Measurements from ENCODE around the gene KLHDC7B. TPM values are rescaled to one million over a fixed set of nuclear protein-coding genes. Genes with fewer than 3 reads are reported as not detected.
A peak's percentile ranks its signal among the peaks of the same experiment; 100 is the strongest.

KLHDC7B gene
- total RNA-seq, 1 donor from 2014 or later, result 5.2 TPM

DNA sequence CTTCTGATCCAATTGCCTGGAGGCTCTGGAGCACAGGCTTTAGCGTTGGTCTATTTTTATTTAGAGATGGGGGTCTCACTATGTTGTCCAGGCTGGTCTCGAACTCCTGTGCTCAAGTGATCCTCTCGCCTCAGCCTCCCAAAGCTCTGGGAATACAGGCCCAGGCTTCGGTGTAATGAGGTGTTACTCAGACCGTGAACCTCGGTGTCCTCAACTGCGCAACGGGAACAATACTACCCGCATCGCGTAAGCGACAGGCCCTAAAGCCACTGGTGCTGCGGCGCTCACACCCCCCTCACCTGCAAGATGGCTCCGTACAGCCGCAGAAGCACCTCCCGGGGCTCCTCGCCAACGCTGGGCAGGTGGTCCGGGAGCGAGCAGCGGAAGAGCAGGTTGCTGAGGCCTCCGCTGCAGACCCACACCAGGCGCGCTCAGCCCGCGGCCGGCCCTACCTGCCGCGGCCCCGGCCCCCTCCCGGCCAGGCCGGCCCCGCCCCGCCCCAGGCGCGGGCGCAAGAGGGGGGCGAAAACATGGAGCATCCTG lies 36.3 kb downstream of the KLHDC7B start:
- Mint-ChIP-seq H3K4me3 (peak overlapping the region; percentile 87), H3K27ac (peak overlapping the region; percentile 84), H3K36me3 (ENCODE audit: low read depth) (peaks cover 16% of the 10 kb centered on the region), H3K9me3 (no peaks in the 10 kb centered on the region), H3K4me1 (peaks cover 28% of the 10 kb centered on the region), H3K27me3 (no peaks in the 10 kb centered on the region)
- ATAC-seq (ENCODE audit: low read depth) (no peak), DNase-seq (no peak)
- ChIA-PET POLR2A (interaction anchor here (0.7 to 3.6 kb wide), 17 partner anchors 13 to 266 kb away, joined by 3 to 101 read pairs (median 7); partner anchors contain the start of genes KLHDC7B, LMF2, NCAPH2 and SCO2), CTCF (interaction anchor here (1.7 kb wide), 1 partner anchor 56 kb away, joined by 9 read pairs; the partner anchor contains the start of gene SCO2)
- intact Hi-C loops (cut with micrococcal nuclease), result loop anchor here (1.0 to 2.0 kb wide), 9 partner anchors 19 to 239 kb away; partner anchors contain the start of genes ARSA, MAPK8IP2, NCAPH2 and PPP6R2
- TF ChIP-seq, protein P1, sequence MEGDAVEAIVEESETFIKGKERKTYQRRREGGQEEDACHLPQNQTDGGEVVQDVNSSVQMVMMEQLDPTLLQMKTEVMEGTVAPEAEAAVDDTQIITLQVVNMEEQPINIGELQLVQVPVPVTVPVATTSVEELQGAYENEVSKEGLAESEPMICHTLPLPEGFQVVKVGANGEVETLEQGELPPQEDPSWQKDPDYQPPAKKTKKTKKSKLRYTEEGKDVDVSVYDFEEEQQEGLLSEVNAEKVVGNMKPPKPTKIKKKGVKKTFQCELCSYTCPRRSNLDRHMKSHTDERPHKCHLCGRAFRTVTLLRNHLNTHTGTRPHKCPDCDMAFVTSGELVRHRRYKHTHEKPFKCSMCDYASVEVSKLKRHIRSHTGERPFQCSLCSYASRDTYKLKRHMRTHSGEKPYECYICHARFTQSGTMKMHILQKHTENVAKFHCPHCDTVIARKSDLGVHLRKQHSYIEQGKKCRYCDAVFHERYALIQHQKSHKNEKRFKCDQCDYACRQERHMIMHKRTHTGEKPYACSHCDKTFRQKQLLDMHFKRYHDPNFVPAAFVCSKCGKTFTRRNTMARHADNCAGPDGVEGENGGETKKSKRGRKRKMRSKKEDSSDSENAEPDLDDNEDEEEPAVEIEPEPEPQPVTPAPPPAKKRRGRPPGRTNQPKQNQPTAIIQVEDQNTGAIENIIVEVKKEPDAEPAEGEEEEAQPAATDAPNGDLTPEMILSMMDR (IDR thresholded peaks at IDR 0.05), result no peak

DNA sequence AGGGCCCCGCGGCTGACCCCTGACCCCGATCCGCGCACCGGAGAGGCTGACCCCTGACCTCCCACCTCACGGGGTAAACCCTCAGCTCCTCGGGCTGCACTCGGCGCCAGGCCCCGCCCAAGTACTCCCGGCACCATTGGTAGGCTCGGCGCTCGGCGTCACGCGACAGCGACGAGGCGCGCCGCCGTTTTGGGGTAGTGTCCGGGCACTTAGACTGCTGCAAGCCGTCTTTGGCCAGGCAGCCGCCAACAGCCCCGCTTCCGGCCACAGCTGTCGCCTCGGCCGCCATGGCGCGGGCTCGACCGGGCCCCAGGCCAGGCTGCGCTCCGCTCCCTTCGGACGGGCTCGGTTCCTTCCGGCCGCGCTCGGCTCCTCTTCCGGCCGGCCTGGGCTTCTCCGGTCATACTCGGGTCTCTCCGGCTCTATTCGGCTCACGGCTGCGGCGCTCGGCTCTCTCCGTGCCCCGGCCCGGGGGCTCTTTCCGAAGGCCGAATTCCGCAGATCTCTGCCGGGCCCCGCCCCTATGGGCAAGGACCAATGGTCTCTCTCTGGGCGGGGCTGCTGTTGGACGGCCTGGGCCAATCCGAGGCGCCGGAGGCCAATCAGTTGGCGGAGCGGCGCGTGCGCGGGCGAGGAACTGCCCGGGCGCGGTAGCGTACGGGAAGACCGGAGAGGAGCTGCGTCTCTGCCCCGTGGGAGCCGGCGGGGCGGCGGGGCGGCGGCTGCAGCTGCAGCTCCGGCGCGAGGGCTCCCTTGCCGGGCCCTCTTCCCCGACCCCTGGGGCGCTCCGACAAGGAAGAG lies 37.0 kb downstream of the KLHDC7B start, which contains the start of gene CHKB:
CHKB (minus strand) TSS at position 357 of the 801 bp plus-strand sequence; CDS start at position 289, 68 bp downstream.
- DNase-seq (peak; percentile 96), ATAC-seq (ENCODE audit: low read depth) (peak; percentile 94)
- H3K27ac Mint-ChIP-seq, result peak within 1 kb of the TSS; percentile 84
- H3K4me3 Mint-ChIP-seq, result peak within 1 kb of the TSS; percentile 87
- POLR2A ChIA-PET, result interaction anchor here (0.7 to 3.6 kb wide), 16 partner anchors 13 to 267 kb away, joined by 3 to 101 read pairs (median 7); partner anchors contain the start of genes KLHDC7B, LMF2, NCAPH2 and SCO2
- H3K36me3 Mint-ChIP-seq (ENCODE audit: low read depth), result peaks cover 16% of the 10 kb centered on the region
- CTCF ChIA-PET, result interaction anchor here (1.7 kb wide), 1 partner anchor 57 kb away, joined by 9 read pairs; the partner anchor contains the start of gene SCO2
- H3K4me1 Mint-ChIP-seq, result peaks cover 26% of the 10 kb centered on the region
- no peaks in the 10 kb centered on the region for H3K9me3 Mint-ChIP-seq
- intact Hi-C loops (cut with micrococcal nuclease), result loop anchor here (1.0 to 2.0 kb wide), 10 partner anchors 18 to 240 kb away; partner anchors contain the start of genes ARSA, MAPK8IP2, NCAPH2 and PPP6R2
- no peaks in the 10 kb centered on the region for H3K27me3 Mint-ChIP-seq
- TF ChIP-seq, protein P1 (IDR thresholded peaks at IDR 0.05), result no peak

DNA sequence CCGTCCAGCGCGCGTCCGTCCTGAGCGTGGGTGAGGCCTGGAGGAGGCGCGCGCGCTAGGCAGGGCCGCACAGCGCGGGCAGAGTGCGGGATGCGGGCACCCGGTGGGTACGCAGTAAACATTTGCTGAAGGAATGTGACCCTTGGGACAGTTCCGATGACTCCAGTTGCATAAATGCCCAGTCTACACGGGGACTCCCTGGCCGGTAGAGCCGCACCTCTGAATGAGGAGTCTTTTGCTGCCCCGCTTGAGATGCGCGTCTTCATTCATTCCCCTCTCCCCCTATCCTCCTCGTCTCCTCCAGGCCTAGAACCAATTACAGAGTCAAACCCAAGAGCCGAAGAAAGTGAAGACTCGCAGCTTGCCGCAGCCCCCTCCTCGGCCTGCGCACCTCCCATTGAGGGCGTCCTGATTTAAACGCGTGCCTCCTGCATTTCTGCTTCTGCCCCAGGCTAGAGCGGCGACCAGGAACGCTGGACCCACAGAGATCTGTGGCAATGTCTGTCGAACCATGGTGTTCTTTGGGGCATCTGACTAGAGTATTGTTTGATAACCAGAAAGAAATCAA lies 37.7 kb downstream of the KLHDC7B start:
- POLR2A ChIA-PET, result interaction anchor here (0.8 to 3.6 kb wide), 12 partner anchors 14 to 113 kb away, joined by 4 to 101 read pairs (median 7); partner anchors contain the start of genes KLHDC7B, LMF2, NCAPH2 and SCO2
- CTCF ChIA-PET, result interaction anchor here (0.5 to 1.7 kb wide), 3 partner anchors 20 to 86 kb away, joined by 3 to 9 read pairs (median 4); partner anchors contain the start of genes SCO2 and SYCE3
- no peaks in the 10 kb centered on the region for H3K27me3 Mint-ChIP-seq
- ATAC-seq (ENCODE audit: low read depth) (peak; percentile 10), DNase-seq (no peak)
- peaks cover 26% of the 10 kb centered on the region for H3K4me1 Mint-ChIP-seq
- intact Hi-C loops (cut with micrococcal nuclease), result loop anchor here (1.0 to 2.0 kb wide), 5 partner anchors 17 to 241 kb away; partner anchors contain the start of genes ARSA, MAPK8IP2 and PPP6R2
- peaks cover 16% of the 10 kb centered on the region for H3K36me3 Mint-ChIP-seq (ENCODE audit: low read depth)
- peak overlapping the region; percentile 41 for H3K27ac Mint-ChIP-seq
- H3K9me3 Mint-ChIP-seq, result no peaks in the 10 kb centered on the region
- TF ChIP-seq, protein P1 (IDR thresholded peaks at IDR 0.05), result no peak
- H3K4me3 Mint-ChIP-seq, result peak overlapping the region; percentile 87

DNA sequence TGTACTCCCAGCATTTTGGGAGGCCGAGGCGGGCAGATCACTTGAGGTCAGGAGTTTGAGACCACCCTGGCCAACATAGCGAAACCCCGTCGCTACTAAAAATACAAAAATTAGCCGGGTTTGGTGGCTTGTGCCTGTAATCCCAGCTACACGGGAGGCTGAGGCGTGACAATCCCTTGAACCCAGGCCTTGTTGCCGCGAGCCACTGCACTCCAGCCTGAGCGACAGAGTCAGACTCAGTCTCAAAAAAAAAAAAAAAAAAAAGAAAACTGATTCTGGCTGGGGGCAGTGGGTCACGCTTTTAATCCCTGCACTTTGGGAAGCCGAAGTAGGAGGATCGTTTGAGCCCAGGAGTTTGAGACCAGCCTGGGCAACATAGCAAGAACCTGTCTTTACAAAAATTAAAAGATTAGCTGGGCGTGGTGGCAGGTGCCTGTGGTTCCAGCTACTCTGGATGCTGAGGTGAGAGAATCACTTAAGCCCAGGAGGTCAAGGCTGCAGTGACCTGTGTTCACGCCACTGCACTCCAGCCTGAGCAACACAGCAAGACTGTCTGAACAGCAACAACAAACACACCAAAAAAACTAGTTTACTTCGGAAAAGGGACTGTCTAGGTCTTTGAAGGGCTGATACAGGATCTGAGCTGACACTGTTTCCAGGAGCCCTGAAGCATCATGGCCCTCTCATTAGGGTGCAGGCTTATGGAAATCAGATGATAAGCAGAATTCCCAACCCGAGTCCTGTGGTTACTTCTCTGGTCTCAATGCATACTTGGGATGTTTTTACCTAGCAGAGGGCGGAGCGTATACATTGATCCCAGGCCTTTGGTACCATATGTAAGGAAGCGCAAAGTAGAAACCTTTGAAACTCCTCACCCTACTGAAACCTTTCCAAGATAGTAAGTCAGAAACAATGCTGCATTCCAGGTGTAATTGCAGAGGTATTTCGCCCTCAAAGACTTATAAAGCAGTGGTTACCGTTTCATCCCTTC lies 38.7 kb downstream of the KLHDC7B start:
- Mint-ChIP-seq H3K4me3 (peak overlapping the region; percentile 87), H3K27me3 (no peaks in the 10 kb centered on the region), H3K27ac (no peak overlapping the region), H3K9me3 (no peaks in the 10 kb centered on the region), H3K4me1 (peaks cover 26% of the 10 kb centered on the region), H3K36me3 (ENCODE audit: low read depth) (peaks cover 13% of the 10 kb centered on the region)
- intact Hi-C loops (cut with micrococcal nuclease), result no loop called here
- ChIA-PET POLR2A (interaction anchor here (0.7 to 3.6 kb wide), 4 partner anchors 10 to 57 kb away, joined by 3 to 101 read pairs (median 11); partner anchors contain the start of genes SCO2 and TYMP), CTCF (interaction anchor here (0.5 to 0.9 kb wide), 2 partner anchors 21 to 87 kb away, joined by 3 to 4 read pairs; partner anchors contain the start of gene SYCE3)
- TF ChIP-seq, protein P1 (IDR thresholded peaks at IDR 0.05), result no peak
- DNase-seq (no peak), ATAC-seq (ENCODE audit: low read depth) (no peak)
